Kidney (tissue), 14 donors: ENCODE results near the gene SETD1B. TPM values are rescaled to one million over a fixed set of nuclear protein-coding genes. Genes with fewer than 3 reads are reported as not detected.
"Not testable (repeated sequence)": the region's sequence is repeated elsewhere in the genome, so short reads cannot be mapped to it uniquely, and the experiment has no call there.

ENCODE experiments used
- DNase-seq, 5 donors: peaks; one replicate each; pipeline ENCODE4 v3.0.0-alpha.2; 2013 to 2020
- FAIRE-seq: peaks from 2 replicates; lab custom pipeline; 2012; peaks lifted over from hg19 to GRCh38; lab: Jason Lieb, UNC
- H3K27ac ChIP-seq, 2 donors: one replicate each; pipeline ENCODE4 v1.7.0; 2013; ENCODE audit warnings: low read depth in 2 of 2, low read length in 2 of 2, inconsistent platforms in 1 of 2
- H3K27me3 ChIP-seq: one replicate; pipeline ENCODE4 v1.7.1; 2013; ENCODE audit warnings: low read length, inconsistent platforms; ENCODE audit not compliant: control insufficient read depth, insufficient read depth
- H3K36me3 ChIP-seq, 3 donors: one replicate each; pipeline versions ENCODE4 v1.7.0 to v1.7.1; 2013; ENCODE audit warnings: low read length in 3 of 3, control low read depth in 1 of 3, inconsistent platforms in 1 of 3; ENCODE audit not compliant: insufficient read depth in 3 of 3, control insufficient read depth in 2 of 3
- H3K4me1 ChIP-seq, 3 donors: one replicate each; pipeline versions ENCODE4 v1.7.0 to v1.7.1; 2013; ENCODE audit warnings: low read length in 3 of 3, inconsistent platforms in 1 of 3, low read depth in 1 of 3; ENCODE audit not compliant: control insufficient read depth in 2 of 3, insufficient read depth in 2 of 3
- H3K4me3 ChIP-seq, 3 donors: one replicate each; pipeline versions ENCODE4 v1.7.0 to v1.8.1; 2013; ENCODE audit warnings: low read length in 3 of 3, control low read depth in 1 of 3, inconsistent platforms in 1 of 3
- H3K9ac ChIP-seq, 3 donors: one replicate each; pipeline versions ENCODE4 v1.7.0 to v1.7.1; 2013; ENCODE audit warnings: low read length in 3 of 3, control low read depth in 1 of 3, inconsistent platforms in 1 of 3
- H3K9me3 ChIP-seq, 3 donors: one replicate each; pipeline versions ENCODE4 v1.7.0 to v1.7.1; 2013; ENCODE audit warnings: low read length in 3 of 3, control low read depth in 1 of 3, inconsistent platforms in 1 of 3; ENCODE audit not compliant: control insufficient read depth in 2 of 3, insufficient read depth in 1 of 3
- CTCF ChIP-seq: IDR thresholded peaks from 3 replicates; pipeline ENCODE4 v1.5.1; 2012; ENCODE audit warnings: mild to moderate bottlenecking, moderate library complexity, borderline replicate concordance; ENCODE audit not compliant: insufficient read depth; ENCODE audit errors: extremely low read depth
- intact Hi-C: fragments of 100-400 bp; cut with DNase I; formaldehyde crosslinking; loops from one replicate; pipeline ENCODE4 v1.11.1; 2022
- polyA plus RNA-seq: library from polyadenylated mRNA; stranded (reverse); fragments of 350-450 nt; fragmentation: Illumina TruSeq; extraction: RNeasy Lipid Tissue Mini Kit (QIAGEN cat#74804); gene quantifications from one replicate; pipeline ENCODE4 v1.2.3, GENCODE V29; 2014; ENCODE audit warnings: low read depth, low replicate concordance; ENCODE audit not compliant: insufficient read depth
- total RNA-seq: library from RNA; stranded (reverse); fragmentation: NEBNext Ultra II Directional; extraction: Animal tissue kit (Norgen Biotek cat#: 25700); gene quantifications from one replicate; pipeline ENCODE4 v1.2.1, GENCODE V29; 2021
- donor health status: control.
- donor health status: control.
- donor health status: control.
- donor health status: control.
- donor health status: control.
- donor health status: DM: yes; HTN: yes; CAD: no.
- donor health status: Normal renal cell carcinoma (clear cell type).

The SETD1B gene
- total and polyA plus RNA-seq, 2 donors from 2014 or later, result 3.5 to 34.5 TPM

- intact Hi-C loops, result no loop called here
- no peak for FAIRE-seq
- peaks cover 0 to 7% (median 0%) of the 10 kb centered on the region in 3 donors for H3K36me3 ChIP-seq
- no peak for DNase-seq
- H3K9ac ChIP-seq, result no peak overlapping the region
- no peak for TF ChIP-seq CTCF
- H3K9me3 ChIP-seq, result no peaks in the 10 kb centered on the region
- no peak overlapping the region for H3K4me3 ChIP-seq
- H3K4me1 ChIP-seq, result no peaks in the 10 kb centered on the region
- H3K27me3 ChIP-seq, result no peaks in the 10 kb centered on the region
- H3K27ac ChIP-seq, result no peak overlapping the region
Observed at GRCh38 chr12:121843236-121843982, 39.6 kb downstream of the SETD1B start.

DNA sequence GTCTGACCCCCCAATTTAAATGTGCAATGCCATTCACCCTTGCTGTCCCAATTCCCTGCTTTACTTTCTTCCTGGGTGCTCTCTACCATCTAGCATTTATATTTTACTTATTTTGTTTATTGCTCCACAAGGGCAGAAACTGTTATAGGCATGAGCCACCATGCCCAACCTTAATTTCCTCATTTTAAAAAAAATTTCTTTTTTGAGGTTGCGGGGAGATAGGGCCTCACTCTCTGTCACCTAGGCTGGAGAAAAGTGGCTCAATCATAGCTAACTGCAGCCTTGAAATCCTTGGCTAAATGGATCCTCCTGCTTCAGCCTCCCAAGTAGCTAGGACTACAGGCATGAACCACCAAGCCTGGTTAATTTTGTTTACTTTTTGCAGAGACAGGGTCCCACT, 41.9 kb downstream of the SETD1B start:
- no peak overlapping the region for H3K4me3 ChIP-seq
- intact Hi-C loops, result no loop called here
- H3K36me3 ChIP-seq, result peaks cover 0 to 7% (median 0%) of the 10 kb centered on the region in 3 donors
- no peaks in the 10 kb centered on the region for H3K4me1 ChIP-seq
- H3K27me3 ChIP-seq, result no peaks in the 10 kb centered on the region
- FAIRE-seq (no peak), DNase-seq (no peak)
- no peak for TF ChIP-seq CTCF
- H3K9ac ChIP-seq, result no peak overlapping the region
- no peaks in the 10 kb centered on the region for H3K9me3 ChIP-seq
- no peak overlapping the region for H3K27ac ChIP-seq

DNA sequence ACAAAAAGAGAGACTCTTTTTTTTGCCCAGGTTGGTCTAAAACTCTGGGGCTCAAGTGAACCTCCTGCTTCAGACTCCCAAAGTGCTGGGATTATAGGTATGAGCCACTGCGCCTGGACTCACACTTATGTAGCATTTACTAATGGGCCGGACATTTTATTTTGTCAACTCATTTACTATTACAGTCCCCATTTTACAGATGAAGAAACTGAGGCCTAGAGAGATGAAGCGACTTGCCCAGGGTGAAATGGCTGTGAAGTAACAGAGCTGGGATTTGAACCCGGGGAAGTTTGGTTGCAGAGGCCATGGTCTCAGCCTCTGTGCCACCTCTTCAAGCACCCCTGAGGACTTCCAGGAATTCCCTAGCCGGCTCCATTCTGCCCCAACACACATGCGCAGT, 45.4 kb downstream of the SETD1B start:
- FAIRE-seq, result no peak
- no peak for TF ChIP-seq CTCF
- no peak overlapping the region for H3K27ac ChIP-seq
- H3K9me3 ChIP-seq, result no peaks in the 10 kb centered on the region
- DNase-seq, result no peak
- no peak overlapping the region for H3K9ac ChIP-seq
- H3K36me3 ChIP-seq, result peaks cover 0 to 2% (median 0%) of the 10 kb centered on the region in 3 donors
- intact Hi-C loops, result no loop called here
- H3K4me3 ChIP-seq, result no peak overlapping the region
- H3K4me1 ChIP-seq, result no peaks in the 10 kb centered on the region
- H3K27me3 ChIP-seq, result no peaks in the 10 kb centered on the region

DNA sequence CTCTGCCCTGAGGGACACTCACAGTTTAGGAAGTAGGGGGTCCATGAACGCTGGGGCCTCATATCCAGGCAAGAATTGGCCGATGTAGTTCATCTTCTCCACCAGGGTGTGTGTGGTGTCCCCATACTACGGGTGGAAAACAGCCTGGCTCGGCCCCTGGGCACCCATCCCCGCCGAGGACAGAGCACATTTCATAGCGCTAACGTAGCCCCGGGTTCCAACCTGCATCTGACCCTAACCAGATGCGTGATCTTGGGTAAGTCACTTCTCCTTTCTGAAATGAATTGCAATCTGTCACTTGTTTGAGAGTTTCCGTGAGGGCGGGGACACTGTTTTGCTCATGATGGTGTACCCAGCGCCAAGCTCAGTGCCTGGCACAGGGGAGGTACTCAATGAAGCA, 45.9 kb downstream of the SETD1B start:
- DNase-seq (no peak), FAIRE-seq (no peak)
- TF ChIP-seq CTCF, result no peak
- Histone ChIP-seq H3K4me3 (no peak overlapping the region), H3K4me1 (no peaks in the 10 kb centered on the region), H3K27ac (no peak overlapping the region), H3K36me3 (peaks cover 0 to 2% (median 0%) of the 10 kb centered on the region in 3 donors), H3K27me3 (no peaks in the 10 kb centered on the region), H3K9ac (no peak overlapping the region), H3K9me3 (no peaks in the 10 kb centered on the region)
- intact Hi-C loops, result no loop called here

- H3K27me3 ChIP-seq, H3K27ac ChIP-seq, H3K9me3 ChIP-seq, H3K36me3 ChIP-seq, H3K9ac ChIP-seq, H3K4me1 ChIP-seq, intact Hi-C loops, H3K4me3 ChIP-seq, FAIRE-seq, DNase-seq: not testable (repeated sequence)
Observed at GRCh38 chr12:121852392-121852791, 48.6 kb downstream of the SETD1B start.
